SIG-M5 (cell line): ENCODE results near the gene MOB2.
"Not testable (repeated sequence)": the region's sequence is repeated elsewhere in the genome, so short reads cannot be mapped to it uniquely, and the experiment has no call there.

Experiments used
- DNase-seq: peaks from one replicate; lab custom pipeline; 2025; lab: John Stamatoyannopoulos, UW

The MOB2 gene

DNA sequence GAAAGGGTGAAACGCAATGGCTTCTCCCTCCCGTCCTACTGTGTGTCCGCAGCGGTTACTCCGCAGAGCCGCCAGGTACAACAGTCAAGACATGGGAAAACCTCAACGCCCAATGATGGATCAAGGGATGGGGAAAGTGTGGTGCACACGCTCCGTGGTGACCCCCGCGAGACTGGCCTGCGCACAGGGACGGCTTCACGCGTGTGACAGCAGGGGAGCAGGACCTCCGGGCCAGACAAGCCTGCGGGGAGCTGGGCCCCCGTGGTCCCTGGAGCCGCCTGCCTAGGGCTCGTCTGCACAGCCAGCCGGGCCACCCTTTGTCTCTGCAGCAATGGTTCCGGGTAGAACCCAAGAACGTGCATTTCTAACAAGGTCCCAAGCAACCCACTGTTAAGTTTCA lies 31.7 kb upstream of the MOB2 start:
- DNase-seq = no peak

DNA sequence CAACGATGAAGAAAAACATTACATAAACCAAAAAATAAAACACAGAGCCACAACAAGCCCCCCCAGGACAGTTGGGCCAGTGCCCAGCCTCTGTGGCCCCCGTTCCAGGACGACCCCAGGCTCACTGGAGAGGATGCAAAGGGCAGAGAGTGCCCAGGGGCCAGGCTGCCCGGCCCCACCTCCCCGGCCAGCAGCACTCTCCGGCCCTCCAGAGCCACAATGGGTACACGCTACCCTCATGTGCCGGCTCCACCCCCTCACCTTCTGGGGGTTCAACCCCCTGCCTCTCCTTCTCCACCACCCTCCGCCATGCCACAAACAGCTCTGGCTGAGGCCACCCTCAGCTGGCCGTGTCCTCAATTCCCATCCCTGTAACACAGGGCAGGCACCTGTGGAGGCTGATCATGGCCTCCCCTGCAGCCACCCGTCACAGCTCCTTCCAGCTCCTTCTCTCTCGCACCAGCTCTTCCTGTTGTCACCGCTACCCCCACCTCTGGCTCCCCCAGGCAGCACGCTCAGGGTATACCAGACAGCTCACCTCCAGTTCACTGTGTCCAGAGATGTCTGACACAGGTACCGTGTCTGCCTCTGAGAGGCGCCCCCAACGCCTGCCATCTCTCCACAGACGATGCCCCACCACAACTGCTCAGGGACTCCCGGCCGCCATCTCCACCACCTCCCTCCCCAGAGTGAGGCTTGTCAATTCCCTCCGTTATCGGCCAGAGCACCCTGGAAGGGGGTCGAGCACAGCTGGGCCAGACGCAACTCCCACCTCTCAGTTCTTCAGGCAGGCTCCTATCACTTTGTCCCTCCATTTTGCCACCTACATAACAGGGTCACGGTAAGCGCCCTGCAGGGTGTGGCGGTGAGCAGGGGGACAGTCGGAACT lies 30.8 kb upstream of the MOB2 start:
- no peak for DNase-seq

DNA sequence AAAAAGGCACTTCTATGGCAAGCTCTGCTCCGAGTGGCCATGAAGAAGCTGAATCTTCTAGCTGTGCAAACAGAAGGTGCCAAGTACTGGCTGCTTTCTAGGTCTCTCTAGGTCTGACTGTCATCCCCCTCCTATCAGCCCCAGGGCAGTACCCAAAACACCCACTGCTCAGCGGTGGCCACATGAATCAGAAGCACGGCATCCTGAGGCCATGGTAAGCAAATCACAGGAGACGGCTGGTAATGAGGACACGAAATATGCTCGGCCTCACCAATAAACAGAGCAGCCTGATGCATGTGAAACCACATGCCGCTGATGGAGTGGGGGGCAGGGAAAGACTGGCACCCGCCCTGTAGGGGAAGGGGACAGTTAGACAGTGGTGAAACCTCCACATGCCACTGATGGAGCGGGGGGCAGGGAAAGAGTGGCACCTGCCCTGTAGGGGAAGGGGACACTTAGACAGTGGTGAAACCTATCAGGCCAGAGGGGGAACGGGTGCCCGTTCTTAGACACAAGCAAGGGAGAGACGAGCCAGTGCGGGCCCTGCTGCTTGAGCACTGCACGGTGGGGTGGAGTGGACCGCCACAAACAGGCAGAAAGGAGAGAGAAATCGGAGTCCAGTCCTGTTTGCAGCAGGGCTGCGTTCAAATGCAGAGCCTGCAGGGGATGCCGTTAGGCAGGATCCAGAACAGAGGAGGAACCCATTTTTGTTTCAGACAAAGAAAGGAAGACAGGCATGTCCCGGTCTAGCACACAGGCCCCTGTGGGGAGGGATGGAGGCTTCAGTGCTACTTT lies 29.9 kb upstream of the MOB2 start:
- no peak for DNase-seq

DNA sequence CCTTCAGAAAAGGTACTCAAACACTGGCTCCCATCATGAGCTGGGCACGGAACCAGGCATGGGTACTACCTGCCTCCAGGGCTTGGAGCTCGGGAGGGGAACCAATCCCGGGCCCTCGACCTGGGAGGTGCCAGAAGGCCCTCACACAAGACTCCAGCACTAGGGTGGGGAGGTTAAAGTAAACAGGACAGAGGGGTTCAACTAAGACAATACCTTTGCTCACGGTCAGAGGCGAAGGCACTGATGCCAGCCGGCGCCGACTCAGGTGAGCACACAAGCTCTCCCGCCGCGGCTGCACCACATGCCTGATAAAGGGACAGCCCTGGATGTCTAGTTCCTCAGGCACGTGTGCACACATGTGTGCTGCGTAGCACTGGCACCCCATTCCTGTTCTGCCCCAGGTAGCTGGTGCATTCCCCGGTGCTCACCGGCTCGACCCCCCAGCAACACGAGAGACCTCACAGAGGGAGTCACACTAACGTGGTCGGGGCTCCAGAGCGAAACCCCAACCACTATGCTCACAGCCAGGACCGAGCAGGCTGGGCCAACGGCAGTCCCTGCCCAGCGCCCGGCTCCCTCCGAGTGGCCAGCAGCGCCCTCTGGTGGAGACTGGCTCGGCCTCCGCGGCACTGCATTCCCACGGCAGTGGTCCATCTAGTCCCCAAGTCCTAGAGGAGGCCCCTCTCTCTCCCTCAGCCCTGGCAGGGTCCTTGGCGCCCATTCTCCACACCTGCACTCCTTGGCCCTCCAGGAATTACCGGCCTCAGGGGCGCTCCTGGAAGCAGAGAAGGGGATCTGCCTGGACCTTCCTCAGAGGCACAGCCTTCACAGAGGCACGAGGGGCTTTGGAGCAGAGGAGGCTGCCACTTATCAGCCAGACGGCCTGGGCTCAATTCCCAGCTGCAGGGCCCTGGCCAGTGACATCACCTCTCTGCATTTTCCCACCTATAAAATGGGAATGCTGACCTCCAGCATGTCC lies 28.8 kb upstream of the MOB2 start:
- DNase-seq = no peak

DNA sequence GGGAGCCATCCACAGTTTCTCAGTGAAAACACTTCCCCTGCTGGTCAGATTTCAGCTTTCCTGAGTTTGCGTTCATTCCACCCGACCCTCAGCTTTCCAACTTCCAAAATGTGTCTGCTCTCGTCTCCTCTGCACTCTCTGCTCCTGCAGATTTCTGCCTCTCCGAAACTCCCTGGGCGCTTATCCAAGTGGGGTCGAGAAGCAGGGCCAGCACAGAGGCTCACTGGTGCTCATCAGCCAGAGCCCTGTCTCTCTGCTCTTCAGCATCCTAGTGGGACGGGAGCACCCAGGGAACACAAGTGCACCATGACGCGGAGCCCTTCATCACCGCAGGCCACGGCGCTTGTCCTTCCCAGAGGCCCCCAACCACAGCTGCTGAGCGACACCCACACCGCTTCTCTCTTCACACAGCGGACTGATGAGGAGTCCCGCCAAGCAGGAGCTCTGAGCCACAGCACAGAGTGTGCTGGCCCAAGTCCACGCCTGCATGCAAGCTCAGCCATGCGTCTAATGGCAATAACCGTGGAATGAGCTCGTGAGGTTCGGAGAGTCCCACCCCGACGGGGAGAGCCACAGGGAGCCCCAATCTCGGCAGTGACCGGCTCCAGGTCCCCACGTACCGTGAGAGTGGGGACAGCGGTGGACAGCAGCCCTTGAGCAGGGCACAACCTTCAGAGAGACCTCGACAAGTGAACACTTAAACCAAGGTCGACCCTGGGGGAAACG lies 27.9 kb upstream of the MOB2 start:
- no peak for DNase-seq

DNA sequence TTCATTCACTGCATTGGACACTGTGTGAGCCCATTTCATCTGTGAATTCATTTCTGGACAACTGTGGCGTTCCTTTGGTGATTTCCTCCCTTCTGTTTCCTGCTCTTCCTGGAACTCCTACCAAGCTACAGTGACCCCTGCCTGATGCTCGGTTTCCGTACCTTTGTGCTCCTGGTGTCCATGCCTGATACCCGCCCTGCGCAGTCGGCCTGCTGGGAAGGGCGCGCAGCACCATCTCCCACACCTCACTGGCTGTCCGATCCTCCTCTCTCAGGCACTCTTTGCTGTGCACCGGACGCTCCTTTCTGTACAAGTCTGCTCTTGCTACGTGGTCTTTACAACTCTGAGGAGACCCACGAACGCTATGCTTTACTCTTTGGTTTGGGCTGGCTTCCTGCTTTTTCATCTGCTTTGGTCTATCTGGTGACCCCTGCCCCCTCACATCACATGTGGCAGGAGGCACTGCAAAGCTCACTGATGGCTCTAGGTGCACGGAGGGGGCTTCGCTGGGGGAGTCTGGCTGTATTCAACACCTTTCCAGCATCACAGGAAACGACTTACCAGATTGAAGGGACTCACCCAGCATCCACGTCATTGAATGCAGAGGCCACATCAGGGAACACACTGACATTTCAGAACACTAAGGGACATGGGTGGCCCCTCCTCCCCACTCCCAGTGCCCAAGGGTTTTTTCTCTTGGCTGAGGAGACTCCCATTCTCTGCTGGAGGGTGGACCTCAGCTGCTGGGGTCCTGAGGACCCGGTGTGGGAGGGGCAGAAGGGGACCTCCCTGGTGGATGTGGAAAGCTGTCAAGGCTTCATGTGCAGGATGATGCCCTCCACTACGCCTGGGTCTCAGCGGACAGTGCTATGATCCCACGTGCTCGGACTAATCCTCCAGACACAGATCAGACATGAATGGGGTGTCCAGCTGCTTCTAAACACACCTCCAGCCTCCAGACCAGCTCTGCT lies 27.0 kb upstream of the MOB2 start:
- DNase-seq = no peak

DNA sequence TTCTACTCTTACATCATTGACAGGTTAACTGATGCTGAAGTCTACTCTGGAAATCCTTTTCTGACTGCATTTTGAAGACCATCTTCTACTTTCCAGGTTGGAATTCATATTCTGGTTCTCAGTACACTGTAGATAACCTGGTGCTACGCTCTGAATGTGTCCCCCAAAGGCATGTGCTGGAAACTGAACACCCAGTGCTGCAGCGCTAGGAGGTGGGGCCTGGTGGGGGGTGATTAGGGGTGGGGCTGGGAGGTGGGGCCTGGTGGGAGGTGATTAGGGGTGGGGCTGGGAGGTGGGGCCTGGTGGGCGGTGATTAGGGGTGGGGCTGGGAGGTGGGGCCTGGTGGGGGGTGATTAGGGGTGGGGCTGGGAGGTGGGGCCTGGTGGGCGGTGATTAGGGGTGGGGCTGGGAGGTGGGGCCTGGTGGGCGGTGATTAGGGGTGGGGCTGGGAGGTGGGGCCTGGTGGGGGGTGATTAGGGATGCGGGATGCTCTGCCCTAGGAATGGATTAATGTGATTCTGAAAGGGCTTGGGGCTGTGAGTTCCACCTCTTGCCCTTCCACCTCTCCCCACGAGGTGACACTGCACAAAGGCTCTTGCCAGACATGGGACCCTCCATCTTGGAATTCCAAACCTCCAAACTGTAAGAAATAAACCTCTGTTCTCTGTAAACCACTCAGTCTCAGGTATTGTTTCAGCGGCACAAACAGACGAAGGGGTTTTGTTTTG lies 26.1 kb upstream of the MOB2 start:
- DNase-seq = not testable (repeated sequence)

DNA sequence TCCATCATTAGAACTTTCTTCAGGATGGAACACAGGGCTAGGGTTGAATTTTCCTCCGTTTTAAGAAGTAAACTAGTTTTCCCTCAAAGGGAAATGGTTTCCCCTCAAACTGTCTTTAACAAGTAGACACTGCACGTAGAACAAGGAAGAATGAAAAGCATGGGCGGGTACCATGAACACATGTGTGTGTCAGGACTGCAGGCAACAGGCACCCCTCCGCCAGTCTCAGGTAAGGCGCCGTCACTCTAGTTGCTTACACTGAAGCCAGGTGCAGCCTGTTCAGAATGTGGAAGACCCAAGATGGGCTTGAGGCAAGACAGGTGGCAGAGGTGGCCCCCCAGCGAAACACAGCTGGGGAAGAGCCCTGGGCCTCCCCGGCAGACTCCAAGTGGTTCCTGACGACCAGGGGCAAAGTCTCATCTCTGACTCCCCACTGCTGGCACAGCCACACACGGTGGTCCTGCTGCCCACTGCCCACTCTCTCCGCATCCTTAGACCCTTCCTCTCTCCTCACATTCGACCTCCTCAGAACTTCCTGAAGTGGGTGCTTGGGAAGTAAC lies 25.4 kb upstream of the MOB2 start:
- DNase-seq = no peak

DNA sequence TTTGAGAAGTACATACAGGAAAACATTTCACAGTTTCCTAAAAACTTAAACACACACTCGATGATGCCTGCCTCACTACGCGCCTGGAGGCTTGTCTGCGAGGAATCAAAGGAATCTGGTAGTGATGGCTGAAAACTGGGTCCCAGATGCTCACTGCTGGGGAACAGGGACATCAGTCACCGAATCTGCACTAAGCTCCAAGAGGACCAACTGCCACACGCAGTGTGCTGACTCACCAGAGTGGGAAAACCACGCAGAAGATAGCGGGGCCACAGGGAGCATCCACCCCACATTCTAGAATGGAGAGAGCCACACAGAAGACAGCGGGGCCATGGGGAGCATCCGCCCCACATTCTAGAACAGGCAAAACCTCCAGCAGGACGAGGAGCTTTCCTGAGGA lies 24.3 kb upstream of the MOB2 start:
- DNase-seq = no peak

DNA sequence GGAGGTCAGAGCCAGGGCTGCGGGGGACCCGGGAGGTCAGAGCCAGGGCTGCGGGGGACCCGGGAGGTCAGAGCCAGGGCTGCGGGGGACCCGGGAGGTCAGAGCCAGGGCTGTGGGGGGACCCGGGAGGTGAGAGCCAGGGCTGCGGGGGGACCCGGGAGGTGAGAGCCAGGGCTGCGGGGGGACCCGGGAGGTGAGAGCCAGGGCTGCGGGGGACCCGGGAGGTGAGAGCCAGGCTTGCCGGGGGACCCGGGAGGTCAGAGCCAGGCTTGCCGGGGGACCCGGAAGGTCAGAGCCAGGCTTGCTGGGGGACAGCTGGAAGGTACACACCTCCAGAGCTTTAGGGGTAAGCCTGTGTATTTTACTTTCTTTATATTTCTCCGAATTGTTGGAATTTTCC lies 23.8 kb upstream of the MOB2 start:
- not testable (repeated sequence) for DNase-seq

DNA sequence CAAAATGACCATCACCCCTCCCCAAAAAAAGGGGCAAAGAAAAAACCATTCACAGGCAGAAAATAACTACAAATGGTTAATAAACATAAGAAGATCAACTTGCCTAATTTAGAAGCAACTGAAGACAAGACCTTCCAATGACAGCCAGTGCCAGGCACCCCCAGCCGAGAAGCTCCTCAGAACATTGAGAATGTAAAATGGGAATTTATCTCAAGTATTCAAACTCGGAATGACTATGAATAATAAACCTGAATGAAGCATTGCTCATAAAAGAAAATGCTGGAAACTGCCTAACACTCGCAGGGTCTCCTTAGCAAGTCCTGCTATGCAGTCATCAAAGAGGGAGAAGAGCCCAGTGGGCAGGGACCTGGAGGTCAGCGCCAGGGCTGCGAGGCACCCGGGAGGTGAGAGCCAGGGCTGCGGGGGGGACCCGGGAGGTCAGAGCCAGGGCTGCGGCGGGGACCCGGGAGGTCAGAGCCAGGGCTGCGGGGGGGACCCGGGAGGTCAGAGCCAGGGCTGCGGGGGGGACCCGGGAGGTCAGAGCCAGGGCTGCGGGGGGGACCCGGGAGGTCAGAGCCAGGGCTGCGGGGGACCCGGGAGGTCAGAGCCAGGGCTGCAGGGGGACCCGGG lies 23.2 kb upstream of the MOB2 start:
- no peak for DNase-seq

DNA sequence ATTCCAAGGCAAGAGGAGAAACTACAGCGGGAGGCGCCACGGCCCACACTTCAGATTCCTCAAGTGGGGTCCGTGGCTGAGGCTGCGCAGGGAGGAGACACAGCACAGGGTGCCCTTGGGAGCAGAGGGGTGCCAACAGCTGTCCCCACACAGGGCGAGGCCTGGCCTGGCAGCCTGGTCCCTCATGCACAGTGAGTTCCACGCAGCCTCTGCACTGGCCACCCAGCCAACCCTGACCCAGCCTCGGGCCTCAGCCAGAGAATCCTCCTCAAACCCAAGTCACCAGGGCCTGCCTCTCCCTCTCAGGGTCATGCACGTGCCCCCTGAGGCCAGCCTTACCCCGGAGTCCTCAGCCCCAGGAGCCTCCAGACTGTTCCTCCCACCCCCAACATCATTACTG lies 22.4 kb upstream of the MOB2 start:
- DNase-seq = no peak

DNA sequence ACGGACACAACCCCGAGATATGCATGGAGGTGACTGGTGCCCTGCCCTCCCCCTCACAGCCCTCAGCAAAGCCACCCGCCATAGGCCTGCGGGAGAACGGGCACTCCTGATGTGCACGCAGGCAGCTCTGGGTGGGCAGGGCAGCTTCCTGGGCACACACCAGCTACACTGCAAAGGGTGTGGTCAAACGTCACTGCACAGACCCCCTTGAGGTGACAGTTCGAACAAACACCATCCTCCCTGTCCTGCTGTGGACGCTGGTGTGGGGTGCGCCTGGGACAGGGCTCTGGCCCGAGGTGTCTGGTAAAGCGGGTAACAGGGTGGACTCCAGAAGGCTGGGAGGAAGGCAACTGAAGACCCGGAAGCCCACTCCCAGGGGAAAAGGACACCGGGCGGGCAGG lies 21.9 kb upstream of the MOB2 start:
- no peak for DNase-seq

DNA sequence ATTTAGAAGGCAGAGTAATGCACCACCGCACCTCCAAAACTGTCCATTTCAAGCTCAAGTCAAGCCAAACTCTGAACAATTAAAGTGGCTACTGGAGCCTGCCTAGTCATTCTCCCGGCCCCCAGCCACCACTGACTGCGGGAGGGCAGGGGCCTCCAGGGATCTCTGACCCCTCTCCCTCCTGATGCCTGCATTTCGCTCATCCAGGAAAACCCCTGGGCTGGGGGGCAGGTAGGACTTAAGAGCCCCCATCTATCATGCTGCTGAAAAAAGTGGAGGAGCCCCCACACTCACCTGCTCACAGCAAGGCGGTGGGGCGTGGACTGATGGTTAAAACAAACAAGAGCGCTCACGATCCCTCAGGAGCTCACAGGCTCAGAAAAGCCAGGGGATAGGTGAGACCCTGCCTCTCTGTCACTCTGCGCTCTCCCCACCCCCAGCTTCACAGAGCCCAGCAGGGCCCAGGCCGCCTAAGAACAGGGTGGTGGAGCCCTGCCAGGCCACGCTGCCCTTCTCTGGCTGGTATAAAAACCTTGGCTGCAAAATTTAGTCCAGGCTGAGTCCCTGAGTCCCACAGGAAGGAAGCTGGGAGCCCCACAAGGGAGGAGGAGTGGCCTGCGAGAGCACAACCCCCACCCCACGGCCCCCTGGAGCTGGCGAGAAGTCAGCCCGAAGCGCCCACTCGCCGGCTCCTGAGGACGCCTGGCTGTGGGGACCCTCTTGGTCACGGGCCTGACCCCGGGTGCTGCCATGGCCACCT lies 21.0 kb upstream of the MOB2 start:
- DNase-seq = no peak

DNA sequence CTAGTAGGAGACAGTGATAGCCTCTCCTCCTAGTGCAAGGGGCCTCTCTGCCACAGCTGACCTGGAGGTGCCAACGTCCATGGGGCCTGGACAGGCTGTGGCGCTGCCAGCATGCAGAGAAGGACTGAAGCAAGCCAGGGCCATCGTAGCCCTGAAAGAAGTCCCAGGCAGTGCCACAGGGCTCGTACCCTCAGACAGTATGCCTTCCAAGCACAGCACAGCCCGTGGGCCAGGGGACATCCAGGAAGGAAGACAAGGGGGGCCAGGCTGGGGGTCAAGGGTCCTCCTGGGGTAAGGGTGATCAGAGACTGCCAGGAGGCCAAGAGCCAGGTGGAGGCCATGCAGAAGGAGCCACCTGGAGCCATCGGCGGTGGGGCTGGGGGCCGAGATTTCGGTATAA lies 20.4 kb upstream of the MOB2 start:
- DNase-seq = no peak

DNA sequence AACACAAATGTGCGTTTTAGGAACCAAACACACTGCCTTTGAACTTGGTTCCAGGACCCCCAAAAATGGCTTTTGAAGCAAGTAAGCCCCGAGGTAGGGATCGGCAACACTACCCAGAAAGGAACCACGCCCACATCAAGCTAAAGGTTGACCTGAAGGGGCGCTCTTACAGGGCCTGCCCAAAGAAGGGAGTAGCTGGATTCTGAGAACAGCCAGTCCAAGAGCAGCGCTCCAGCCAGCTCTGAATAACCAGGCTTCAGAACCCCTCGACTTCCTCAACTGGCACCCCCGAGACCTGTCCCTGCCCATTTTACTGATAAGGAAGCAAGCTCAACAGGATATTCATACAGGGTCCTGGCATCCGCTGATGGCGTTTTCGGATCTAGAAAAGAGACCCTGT lies 18.9 kb upstream of the MOB2 start:
- DNase-seq = no peak

DNA sequence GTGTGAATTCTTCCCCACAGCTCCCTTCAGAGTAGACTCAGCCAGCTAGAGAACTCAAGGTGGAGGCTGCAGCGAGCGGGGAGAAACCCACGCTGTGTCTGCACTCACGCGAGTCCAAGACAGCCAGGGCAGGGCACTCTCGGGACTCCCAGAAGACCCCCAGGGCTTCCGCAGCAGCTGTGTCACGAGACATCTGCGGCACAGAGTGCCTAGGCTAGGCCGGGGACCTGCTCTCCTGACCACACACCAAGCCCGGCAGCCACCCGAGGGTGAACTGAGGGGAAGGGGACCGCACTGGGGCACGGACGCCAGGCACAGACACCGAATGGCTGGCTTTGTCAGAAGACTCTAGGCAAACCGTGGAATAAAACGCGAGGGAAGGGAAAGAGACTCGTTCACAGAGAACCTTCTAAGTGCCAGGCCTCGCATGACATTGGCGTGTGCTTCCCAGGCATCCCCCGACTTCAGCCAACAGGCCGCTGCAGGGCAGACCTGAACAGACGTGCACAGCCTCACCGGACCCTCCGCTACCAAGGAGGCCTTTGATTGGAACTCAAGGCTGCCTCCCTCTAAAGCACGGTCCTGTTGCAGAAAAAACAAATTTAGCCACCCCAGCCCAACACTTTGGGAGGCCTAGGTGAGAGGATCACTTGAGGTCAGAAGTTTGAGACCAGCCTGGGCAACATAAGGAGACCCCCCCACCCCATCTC lies 18.2 kb upstream of the MOB2 start:
- no peak for DNase-seq
